Measurements from ENCODE around the gene SNRNP70.
A peak's percentile ranks its signal among the peaks of the same experiment; 100 is the strongest.

SNRNP70 gene

DNA sequence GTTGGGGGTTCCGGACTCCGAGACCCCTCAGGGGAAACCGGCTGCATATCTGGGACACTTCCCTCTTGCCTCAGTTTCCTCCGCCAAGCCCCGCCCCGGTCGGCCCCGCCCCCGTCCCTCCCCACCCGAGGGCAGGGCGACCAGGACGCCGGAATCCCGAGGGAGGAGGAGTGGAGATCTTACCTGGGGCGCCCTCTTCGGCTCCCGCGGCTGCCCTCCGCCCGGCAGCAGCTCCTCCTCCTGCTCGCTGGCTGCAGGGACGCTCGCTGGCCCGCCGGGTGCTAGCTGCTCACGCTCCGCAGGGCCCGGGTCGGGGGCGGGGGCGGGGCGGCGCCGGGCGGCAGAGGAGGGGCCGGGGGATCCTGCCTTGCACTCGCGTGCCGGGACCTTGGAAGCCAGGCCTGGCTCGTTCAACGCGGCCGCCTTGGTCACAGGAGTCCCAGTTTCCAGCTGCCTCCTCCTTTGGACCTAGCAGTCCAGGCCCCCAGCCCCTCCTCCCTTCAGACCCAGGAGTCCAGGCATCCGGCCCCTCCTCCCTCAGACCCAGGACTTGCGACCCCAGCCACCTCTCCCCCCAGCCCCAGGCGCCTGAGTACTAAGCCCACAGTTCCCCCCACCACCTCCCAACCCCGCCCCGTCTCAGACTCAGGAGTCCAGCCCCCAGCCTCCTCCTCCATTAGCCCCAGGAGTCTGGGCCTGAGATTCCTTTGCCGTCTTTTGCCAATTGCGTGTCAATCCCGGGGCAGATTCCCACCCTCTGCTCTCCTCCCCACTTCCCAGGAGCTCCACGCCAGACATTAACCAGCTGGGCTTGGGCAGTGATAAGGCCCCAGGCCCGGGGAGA is 20.3 kb upstream of the SNRNP70 start, which contains the start of gene NTF4:
Gene NTF4 (minus strand): TSS at position 51 of the 844 bp plus-strand sequence. CDS start 2,821 bp downstream, outside the sequence.
- DNase-seq: no peak

DNA sequence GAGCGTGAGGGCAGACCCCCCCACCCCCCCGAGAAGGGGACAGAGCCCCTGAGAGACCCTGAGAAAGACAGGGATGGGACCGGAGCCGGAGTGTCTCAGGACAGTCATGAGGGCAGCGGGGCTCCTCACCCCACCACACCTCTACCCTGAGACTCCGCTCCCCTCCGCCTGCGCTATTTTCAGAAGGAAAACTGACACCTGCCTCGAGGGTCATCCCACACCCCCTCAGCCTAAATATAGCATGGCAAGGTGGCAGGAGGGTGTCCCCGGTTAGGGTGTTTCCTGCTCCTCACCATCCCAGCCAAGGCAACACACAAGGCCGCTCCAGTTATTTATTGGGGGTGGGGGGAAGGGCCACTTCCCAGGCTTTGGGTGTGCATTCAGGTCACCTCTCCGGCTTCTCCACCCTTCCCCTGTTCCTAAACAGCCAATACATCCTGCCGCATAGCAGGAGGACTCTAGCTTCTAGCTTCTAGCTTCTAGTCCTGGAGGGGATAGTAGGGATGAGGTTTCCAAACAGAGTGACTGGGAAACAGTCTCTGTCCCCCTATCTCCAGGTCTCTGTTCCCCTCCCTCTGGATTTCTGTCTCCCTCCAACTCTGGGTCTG is 19.2 kb upstream of the SNRNP70 start:
- DNase-seq: no peak

DNA sequence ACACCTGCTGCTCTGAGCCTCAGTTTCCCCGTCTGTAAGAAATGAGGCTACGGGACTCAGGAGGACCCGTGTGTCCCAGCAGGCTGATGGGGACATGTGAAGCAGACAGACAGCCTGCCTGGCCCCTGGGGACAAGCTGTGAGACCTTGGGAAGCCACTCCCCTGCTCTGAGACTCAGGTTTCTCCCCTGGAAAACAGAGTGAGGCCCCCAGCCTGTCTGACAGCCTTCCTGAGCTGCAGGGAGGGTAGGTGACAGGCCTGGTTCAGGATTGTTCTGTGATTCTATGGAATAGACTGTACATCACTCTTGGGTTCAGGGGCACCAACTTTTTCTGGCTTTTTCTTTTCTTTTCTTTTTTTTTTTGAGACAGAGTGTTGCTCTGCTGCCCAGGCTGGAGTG is 17.7 kb upstream of the SNRNP70 start:
- DNase-seq: no peak

DNA sequence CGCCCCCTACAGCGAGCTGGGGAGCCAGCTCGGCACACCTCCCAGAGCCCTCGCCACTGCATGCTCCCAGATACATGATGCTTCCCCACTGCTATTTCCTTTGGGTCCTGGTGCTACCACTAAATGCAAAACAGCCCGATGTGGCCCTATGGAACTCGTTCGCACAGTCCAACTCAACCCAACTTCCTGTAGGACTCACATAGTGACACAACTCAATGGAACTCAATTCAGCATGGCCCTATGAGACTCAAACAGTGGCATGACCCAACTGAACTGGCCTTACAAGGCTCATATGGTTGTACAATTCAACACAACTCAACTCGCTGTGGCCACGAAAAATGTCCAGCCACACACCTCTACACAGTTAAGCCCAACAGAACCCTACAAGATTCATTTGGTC is 16.2 kb upstream of the SNRNP70 start:
- DNase-seq: no peak

DNA sequence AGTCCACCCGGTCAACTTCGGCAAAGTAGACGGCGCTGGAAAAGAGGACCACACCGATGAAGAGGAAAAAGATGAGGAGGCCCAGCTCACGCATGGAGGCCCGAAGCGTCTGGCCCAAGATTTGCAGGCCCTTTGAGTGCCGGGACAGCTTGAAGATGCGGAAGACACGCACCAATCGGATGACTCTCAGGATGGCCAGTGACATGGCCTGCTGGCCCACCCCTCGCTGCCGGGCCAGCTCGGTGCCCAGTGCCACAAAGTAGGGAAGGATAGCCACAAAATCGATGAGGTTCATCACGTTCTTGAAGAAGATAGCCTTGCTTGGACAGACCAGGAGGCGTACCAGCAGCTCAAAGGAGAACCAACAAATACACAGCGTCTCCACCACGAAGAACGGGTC is 14.8 kb upstream of the SNRNP70 start:
- no peak for DNase-seq

DNA sequence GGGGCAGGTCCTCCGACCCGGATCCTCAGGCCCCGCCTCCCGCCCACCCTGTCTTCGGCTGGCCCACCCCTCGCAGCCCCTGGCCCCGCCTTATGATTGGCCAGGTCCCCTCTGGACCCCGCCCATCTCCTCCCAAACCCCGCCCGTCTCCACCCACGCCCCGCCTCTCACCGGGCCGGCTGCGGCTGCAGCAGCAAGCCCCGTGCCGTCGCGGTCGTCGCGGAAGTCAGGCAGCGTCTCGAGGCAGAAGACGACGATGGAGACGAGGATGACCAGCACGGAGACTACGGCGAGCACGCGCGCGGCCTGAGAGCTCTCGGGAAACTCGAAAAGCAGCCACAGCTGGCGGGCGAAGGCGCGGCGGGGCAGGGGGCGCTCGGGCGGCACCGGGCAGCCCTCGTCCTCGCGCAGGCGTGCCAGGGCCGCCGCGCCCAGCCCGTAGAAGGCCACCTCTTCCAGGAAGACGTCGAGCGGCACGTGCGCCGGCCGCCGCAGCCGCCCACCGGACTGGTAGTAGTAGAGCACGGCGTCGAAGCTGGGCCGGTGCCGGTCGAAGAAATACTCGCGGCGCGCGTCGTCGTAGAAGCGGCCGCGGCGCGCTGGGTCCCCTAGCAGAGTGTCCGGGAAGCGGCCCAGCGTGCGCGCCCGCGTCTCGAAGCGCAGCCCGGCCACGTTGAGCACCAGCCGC is 13.2 kb upstream of the SNRNP70 start:
- DNase-seq: no peak

DNA sequence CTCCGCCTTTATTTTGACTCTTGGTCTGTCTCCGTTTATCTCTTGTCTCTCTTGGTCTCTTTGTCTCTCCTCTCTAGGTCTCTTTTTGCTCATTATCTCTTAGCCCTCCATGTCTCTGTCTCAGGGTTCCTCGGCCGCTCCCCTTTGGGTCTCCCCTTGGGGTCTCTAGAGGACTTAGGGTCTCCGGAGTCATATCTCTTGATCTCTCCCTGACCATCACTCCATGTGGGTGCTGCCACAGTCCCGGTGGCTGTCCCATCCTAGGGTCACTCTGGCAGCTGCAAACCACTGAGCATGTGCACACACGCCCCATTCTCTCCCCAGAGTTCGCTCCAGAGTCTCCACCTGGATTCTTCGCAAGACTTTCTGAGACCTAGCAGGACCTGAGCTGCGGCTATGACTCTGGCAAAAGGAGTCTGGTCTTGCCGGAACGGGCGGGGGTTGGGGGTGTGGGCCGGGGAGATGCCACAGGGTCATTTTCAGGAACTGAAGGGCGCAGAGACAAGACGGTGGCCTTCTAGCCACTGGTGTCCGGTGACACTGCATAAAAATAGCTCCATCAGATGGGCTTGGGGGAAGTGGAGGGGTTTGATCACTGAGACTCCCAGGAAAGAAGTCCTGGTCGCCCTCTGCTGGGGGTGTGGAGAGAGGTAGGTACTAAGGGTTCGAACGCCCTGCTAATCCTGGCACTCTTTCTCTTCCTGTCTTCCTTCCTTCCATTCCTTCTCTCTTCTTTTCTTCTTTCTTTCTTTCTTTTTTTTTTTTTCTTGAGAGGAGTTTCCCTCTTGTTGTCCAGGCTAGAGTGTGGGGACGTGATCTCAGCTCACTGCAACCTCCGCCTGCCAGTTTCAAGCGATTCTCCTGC is 11.5 kb upstream of the SNRNP70 start:
- DNase-seq: peak; percentile 9

DNA sequence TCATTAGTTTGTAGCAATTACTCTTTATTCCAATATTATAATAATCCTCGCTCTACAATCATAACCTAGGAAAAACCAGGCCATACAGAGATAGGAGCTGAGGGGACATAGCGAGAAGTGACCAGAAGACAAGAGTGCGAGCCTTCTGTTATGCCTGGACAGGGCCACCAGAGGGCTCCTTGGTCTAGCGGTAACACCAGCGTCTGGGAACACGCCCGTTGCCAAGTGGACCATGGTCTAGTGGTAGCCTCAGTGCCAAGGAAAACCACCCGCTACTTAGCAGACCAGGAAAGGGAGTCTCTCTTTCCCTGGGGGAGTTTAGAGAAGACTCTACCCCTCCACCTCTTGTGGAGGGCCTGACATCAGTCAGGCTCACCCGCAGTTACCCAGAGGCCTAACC is 10.4 kb upstream of the SNRNP70 start:
- DNase-seq: peak; percentile 6

DNA sequence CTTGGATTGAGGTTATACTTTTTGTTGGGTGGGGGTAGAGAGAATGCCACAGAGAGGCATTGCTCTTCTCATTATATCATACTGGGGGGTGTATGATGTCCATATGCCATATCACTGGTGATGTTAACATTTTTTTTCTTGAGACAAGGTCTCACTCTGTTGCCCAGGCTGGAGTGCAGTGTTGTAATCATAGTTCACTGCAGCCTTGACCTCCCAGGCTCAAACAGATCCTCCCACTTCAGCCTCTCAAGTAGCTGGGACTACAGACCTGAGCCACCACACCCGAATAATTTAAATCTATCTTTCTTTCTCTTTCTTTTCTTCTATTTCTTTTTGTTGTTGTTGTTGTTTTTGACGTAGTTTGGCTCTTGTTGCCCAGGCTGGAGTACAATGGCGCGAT is 4.9 kb upstream of the SNRNP70 start:
- no peak for DNase-seq

DNA sequence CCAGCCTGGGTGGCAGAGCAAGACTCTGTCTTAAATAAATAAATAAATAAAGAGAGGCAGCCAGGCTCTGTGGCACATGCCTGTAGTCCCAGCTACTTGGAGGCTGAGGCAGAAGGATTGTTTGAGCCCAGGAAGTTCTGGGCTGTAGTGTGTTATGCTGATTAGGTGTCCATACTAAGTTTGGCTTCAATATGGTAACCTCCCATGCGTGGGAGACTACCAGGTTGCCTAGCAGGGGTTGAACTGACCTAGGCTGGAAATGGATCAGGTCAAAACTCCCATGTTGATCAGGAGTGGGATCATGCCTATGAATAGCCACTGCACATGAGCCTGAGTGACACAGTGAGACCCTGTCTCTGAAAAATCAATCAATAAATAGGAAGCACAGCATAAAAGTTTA is 4.0 kb upstream of the SNRNP70 start:
- DNase-seq: no peak

DNA sequence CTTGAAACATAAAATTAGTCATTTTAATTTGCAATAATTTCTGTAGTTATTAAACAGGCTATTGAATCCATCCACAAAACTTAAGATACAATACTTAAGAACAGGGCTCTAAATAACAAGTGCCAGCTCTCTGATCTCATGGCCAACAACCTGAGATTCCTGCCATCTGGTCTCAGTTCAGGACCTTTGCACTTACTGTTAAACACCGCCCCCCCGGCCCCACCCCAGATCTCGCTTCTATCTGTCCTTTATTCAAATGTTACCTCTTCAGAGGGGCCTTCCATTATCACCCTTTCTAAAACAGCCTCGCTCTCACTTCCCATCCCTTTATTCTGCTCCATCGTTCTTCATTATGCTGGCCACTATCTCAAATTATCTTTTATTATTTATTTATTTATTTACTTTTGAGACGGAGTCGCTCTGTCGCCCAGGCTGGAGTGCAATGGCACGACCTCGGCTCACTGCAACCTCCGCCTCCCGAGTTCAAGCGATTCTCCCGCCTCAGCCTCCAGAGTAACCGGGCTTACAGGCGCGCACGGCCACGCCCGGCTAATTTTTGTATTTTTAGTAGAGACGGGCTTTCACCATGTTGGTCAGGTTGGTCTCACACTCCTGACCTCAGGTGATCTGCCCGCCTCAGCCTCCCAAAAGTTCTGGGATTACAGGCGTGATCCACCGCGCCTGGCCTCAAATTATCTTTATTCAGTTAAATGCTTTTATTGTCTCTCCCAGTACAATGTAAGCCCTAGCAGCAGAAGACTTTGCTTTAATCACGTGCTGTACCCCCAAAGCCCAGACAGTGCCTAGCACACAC is 838 bp upstream of the SNRNP70 start:
- DNase-seq: no peak

DNA sequence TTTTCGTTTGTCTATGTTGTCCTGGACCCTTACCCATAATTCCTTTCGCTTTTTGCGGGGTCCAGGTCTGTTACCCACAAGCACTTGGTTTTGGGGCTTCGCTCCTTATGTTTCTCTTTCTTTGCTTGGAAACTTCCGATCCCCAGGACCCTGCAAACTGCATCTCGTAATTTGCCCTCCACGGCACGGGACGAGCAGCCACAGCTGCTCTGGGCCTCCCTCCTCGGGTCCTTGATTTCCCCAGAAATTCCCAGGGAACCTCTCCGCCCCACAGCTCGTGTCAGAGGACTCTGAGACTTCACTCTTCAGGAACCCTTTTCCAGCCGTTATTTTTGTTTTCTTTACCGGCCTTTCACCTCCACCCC is 599 bp downstream of the SNRNP70 start:
- no peak for DNase-seq

DNA sequence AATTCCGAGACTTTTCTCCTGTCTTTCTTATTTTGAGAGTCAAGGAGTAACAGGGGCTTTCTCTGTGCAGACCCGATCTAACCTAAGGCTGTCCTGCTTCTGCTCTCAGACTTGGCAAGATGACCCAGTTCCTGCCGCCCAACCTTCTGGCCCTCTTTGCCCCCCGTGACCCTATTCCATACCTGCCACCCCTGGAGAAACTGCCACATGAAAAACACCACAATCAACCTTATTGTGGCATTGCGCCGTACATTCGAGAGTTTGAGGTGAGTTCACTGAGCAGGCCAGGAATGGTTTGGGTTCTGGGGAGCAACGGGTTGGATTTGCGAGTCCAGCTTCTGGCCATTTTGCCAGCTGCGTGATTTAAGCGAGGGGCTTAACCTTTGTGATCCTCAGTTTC is 1.0 kb downstream of the SNRNP70 start:
- DNase-seq: no peak

DNA sequence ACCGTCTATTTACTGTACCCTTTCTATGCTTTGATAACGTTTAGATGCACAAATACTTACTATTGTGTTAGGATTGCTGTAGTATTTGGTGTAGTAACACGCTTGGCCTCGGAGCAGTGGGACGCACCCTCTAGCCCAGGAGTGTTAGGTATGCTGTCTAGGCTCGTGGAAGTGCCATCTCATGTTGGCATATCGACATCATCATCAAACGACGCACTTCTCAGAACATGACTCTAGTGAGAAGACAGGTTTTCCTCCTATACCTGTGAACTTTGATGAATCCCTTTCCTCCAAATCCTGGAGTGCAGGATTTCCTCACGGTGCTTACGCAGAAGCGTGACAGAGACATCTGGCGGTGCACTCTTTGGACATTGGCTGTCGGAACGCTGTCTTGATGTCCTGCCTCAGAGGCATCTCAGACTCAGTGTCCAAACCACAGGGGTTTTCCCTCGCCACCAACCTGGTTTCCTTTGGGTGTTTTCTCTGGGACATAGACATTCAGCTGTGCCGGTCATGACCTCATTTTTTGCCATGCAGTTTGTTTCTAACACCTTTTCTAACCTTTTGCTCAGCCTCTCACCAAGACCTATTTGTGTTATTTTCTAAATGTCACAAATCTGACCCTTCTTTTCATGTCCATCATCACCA is 6.3 kb downstream of the SNRNP70 start:
- DNase-seq: no peak

DNA sequence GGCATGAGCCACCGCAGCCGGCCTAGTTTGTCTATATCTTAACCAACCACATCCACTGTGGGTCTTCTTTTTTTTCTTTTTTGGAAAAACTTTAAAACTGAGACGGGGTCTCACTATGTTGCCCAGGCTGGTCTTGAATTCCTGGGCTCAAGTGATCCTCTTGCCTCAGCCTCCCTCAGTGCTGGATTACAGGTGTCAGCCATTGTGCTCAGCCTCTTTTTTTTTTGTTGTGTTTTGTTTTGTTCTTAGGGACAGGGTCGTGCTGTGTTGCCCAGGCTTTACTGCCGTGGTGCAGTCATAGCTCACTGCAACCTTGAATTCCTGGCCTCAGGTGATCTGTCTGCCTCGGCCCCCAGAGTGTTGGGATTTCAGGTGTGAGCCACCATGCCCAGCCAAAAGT is 7.4 kb downstream of the SNRNP70 start:
- no peak for DNase-seq

DNA sequence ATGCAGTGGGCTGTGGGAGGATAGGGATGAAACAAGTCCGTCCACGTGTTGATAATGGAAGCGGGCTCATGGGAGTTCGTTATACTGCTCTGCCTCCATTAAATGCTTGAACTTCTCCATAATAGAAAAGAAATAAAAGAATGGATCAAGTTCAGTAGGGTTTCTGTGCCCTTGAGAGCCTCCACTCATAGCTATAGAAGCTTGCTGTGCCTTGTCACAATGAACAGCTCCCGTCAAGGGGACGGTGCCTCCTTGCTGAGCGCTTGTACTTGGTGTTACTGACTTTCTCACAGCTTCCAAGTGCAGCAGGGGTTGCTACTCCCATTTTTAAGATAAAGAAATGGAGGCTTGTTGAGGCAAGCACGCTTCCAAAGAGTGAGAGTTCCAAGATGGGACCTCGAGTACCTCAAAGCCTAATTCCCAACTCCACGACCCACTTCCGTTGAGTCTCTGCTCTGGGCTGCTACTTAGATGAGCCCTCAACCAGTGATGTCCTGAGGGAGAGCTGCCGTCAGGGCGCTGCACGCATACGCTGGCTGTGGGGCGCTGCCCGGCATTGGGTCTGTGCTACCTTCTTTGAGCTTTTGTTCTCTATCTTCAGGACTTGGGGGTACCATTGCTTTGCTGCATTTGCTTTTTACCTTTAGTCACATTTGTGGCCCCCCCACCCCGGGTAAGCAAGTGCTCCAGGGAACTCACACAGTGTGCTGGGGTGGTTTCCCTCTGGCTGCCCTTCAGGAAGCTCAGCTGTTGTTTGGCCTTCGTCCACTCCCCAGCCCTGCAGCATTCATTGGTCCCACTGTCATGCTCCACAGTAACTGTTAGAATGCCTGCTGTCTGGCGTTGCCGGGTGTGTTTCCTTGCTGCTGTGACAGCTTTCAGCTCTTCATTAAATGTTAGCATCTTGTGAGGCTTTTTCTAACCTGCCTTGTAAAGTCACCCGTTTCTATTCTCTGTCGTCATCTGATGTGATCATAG is 9.5 kb downstream of the SNRNP70 start:
- no peak for DNase-seq

DNA sequence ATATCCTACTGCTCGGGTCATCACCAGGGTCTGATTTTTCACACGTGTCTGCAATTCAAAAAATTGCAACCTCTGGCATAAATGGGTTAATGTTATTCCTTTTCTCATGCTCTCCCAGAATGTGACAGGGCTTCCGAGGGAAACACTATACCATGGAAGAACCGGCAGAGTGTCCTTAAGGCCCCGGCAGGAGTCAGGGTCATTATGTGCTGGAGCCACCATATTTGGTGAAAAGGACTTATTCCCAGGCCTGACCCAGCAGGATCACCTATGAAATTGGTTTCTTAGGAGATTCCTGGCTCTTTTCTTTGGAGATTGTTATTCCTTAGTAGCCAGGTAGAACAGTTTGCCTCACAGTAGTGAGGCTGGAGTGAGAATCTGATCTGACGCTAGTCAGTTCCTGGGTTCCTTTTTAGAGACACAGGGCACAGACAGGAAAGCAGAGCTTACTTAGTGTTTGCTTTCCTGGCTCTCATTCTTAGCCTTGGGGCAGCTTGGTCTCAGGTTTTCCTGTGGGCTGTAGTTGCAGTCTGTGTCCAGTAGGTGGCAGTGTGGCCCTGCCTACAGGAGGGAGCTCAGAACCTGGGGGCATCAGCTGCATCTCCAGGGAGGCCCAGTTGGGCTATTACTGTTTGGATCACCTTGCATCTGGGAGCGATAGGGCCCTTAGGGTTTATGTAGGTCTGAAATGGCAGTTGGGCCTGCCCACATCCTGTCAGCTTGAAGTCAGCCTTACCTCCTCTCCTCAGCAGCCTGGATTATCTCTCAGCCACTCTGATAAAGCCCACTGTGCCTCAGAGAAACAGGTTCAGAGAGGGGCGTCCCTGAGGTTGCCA is 12.4 kb downstream of the SNRNP70 start:
- DNase-seq: peak; percentile 42

DNA sequence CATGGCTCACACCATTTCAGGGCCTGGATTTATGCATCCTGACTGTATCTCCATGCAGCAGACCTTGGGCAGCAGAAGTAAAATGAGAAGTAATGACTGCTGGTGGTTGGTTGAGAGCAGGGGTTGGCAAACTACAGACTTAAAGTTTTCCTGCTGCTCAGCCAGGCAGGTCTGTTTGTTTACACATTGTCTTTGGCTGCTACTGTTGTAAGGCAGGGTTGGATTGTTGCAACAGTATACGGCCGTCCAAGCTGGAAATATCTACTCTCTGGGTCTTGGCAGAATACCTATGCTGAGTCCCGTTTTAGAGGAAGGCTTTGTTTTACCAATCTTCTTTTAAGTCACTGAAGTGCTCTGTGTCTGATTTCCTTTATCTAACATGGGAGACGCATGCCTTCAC is 13.5 kb downstream of the SNRNP70 start:
- DNase-seq: no peak

DNA sequence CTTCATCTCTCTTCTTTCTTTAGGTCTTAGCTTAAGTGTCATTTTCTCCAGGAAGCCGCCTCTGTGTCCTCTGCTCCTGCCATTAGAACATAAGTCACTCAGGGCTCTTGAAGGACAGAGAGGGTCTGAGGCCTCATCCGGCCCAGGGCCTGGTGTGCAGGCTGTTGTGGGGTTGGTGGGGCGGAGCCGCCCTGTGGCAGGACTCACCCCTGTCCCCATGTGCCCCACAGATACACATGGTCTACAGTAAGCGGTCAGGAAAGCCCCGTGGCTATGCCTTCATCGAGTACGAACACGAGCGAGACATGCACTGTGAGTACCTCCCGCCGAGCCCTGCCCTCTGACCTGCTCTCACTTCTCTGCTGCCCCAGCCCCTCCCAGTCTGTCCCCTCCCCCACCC is 15.9 kb downstream of the SNRNP70 start:
- no peak for DNase-seq
